Activated T-cell treated with anti-CD3 and anti-CD28 coated beads, Interleukin-2, amount 50 U/mL, for 24 hours (primary cell): ENCODE data around the gene TEX44.
"Not testable (repeated sequence)": the region's sequence is repeated elsewhere in the genome, so short reads cannot be mapped to it uniquely, and the experiment has no call there.

ENCODE experiments used
- DNase-seq: peaks from one replicate; pipeline ENCODE4 v3.0.0-alpha.2; 2020
- H3K27ac Mint-ChIP-seq: 2 replicates; pipeline ENCODE4 v1.8.0; 2020; ENCODE audit warnings: mild to moderate bottlenecking, mixed read lengths
- H3K27me3 Mint-ChIP-seq: 2 replicates; pipeline ENCODE4 v1.8.0; 2020; ENCODE audit warnings: mixed read lengths
- H3K36me3 Mint-ChIP-seq: 2 replicates; pipeline ENCODE4 v1.8.0; 2020; ENCODE audit warnings: low read depth, mixed read lengths
- H3K4me1 Mint-ChIP-seq: 2 replicates; pipeline ENCODE4 v1.8.0; 2020; ENCODE audit warnings: low read depth, mixed read lengths
- H3K4me3 Mint-ChIP-seq: 2 replicates; pipeline ENCODE4 v1.8.0; 2020; ENCODE audit warnings: mild to moderate bottlenecking, moderate library complexity, mixed read lengths
- H3K9me3 Mint-ChIP-seq: 2 replicates; pipeline ENCODE4 v1.8.0; 2020; ENCODE audit warnings: mixed read lengths

Gene TEX44

DNA sequence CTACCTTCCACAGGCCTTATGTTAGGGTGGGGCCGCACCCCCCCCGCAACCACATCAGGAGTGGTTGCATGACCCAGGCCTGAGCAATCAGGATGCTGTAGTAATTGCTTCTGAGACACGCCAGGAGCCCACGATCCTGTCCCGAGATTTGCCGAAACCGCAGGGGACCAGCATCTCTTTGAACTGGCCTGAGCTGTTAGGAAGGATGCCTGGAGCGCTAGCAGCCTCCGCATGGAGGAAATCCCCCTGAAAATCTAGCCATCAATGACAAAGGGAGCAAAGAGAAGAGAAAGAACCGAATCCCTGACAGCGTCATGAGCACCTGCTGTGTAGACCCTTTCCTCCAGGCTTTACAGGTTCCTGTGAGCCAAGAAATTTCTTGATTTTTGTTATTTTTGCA, 8.7 kb upstream of the TEX44 start:
- Mint-ChIP-seq H3K4me1 (no peaks in the 10 kb centered on the region), H3K4me3 (no peak overlapping the region), H3K36me3 (no peaks in the 10 kb centered on the region), H3K27ac (no peak overlapping the region), H3K27me3 (no peaks in the 10 kb centered on the region), H3K9me3 (no peaks in the 10 kb centered on the region)
- DNase-seq = no peak

GRCh38 chr2:231587744-231588143, 4.9 kb upstream of the TEX44 start:
- H3K4me1 Mint-ChIP-seq, H3K9me3 Mint-ChIP-seq: not testable (repeated sequence)

DNA sequence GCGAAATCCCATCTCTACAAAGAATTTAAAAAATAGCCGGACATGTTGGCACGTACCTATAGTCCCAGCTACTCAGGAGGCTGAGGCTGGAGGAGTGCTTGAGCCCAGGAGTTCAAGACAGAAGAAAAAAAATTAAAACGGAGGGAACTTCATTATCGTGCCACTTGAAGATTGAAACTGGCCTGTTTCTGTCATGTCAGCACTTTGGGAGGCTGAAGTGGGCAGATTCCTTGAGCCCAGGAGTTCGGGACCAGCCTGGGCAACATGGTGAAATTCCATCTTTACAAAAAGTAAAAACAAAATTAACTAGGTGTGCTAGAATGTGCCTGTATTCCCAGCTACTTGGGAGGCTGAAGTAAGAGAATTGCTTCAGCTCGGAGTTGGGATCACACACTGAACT, 3.0 kb upstream of the TEX44 start:
- Mint-ChIP-seq H3K27ac (no peak overlapping the region), H3K4me3 (no peak overlapping the region), H3K4me1 (no peaks in the 10 kb centered on the region), H3K36me3 (no peaks in the 10 kb centered on the region), H3K9me3 (no peaks in the 10 kb centered on the region), H3K27me3 (no peaks in the 10 kb centered on the region)
- no peak for DNase-seq

More at GRCh38 chr2:231587744-231588143, 4.9 kb upstream of the TEX44 start:
- DNase-seq, H3K27ac Mint-ChIP-seq, H3K27me3 Mint-ChIP-seq, H3K4me3 Mint-ChIP-seq, H3K36me3 Mint-ChIP-seq: not testable (repeated sequence)

DNA sequence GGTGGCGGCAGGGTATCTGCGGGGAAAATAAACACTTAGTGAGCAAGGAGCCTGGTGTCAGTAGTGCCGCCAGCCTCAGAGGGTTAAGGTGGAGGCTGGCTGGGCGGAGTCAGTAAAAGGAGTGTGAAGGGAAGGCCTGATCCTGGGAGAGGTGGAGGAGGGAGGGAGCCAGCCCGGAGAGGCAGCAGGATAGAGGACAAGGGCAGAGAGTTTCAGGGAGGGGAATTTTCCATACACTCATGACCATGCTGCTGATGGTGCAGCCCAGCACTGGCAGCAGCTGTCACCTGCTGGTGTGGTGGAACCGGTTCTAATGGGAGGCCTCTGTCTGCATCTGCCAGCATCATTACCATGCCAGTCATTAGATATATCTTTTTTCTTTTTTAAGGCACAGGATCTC, 2.0 kb upstream of the TEX44 start:
- H3K4me3 Mint-ChIP-seq = no peak overlapping the region
- no peaks in the 10 kb centered on the region for H3K36me3 Mint-ChIP-seq
- H3K27ac Mint-ChIP-seq = no peak overlapping the region
- H3K27me3 Mint-ChIP-seq = no peaks in the 10 kb centered on the region
- DNase-seq = no peak
- no peaks in the 10 kb centered on the region for H3K4me1 Mint-ChIP-seq
- H3K9me3 Mint-ChIP-seq = no peaks in the 10 kb centered on the region

DNA sequence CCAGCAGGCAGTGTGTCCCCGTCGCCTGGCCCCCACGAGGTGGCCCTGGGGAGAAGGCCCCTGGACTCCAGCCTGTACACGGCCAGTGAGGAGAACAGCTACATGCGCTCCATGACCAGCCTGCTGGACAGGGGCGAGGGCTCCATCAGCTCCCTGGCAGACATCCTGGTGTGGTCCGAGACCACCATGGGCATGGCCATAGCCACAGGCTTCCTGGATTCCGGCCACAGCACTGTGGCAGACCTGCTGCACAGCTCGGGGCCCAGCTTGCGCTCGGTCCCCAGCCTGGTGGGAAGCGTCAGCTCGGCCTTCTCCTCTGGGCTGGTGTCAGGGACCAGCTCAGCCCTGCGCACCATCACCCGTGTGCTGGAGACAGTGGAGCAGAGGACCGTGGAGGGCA, 1.0 kb downstream of the TEX44 start:
- Mint-ChIP-seq H3K9me3 (no peaks in the 10 kb centered on the region), H3K27ac (no peak overlapping the region), H3K4me3 (no peak overlapping the region), H3K27me3 (no peaks in the 10 kb centered on the region), H3K4me1 (no peaks in the 10 kb centered on the region), H3K36me3 (no peaks in the 10 kb centered on the region)
- no peak for DNase-seq

DNA sequence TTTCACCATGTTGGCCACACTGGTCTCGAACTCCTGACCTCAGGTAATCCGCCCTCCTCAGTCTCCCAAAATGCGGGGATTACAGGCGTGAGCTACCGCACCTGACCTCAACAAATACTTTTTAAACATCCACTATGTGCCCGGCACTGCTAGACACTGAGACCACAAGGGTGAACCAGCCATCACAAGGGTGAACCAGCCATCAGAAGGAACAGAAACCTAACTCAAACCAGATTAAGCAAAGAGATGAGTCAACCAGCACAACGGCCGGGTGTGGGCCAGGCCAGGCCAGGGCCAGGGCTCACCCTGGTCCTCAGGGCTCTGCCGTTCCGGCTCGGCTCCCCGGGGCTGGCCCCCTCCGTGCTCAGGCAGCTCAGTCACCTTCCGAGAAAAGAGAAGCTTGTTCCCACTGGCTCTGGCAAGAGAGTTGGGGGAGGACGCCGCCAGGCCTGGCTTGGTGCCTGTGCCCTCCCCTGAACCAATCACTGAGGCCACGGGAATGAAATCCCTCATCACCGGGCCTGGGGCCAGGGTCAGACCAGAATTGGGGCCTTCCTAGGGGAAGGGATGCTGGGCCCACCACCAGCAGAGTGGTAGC, 4.4 kb downstream of the TEX44 start:
- no peak for DNase-seq
- Mint-ChIP-seq H3K27me3 (no peaks in the 10 kb centered on the region), H3K4me1 (no peaks in the 10 kb centered on the region), H3K27ac (no peak overlapping the region), H3K4me3 (no peak overlapping the region), H3K36me3 (no peaks in the 10 kb centered on the region), H3K9me3 (no peaks in the 10 kb centered on the region)

GRCh38 chr2:231597627-231598026, 5.0 kb downstream of the TEX44 start:
- no peaks in the 10 kb centered on the region for H3K27me3 Mint-ChIP-seq
- H3K4me3 Mint-ChIP-seq = no peak overlapping the region
- no peaks in the 10 kb centered on the region for H3K4me1 Mint-ChIP-seq
- no peak for DNase-seq
- H3K27ac Mint-ChIP-seq = no peak overlapping the region
- no peaks in the 10 kb centered on the region for H3K36me3 Mint-ChIP-seq
- no peaks in the 10 kb centered on the region for H3K9me3 Mint-ChIP-seq

DNA sequence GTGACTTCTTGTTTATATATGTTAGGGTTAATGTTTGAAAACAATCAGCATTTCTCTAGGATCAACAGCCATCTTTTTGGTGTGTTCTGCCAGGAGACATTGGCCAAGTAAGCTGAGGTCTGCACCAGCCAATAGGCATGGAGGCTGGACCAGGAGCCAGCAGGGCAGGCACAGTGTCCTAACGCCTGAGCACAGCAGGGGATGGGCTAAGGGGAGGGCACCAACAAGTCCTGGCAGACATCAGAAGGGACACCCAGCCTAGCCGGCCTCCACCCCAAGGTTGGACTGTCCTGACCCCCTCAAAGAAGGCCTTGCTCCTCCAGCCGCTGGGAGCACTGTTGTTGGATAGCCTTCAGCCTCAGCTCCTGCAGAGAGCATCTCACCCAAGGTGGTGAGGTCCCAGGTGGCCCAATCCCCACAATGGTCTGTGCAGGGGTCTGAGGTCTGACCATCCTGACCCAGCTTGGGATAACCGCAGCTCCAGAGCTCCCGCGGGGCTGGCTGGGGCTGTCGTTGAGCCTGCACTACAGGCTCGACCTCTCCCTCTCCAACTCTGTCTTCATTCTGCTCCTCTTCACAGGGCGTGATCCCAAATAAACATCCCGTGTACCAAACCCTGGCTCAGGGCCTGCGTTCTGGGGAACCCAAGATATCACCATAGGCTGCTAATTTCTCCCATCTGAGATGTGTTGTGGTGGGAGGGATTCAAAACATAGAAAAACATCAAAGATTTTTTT, 8.1 kb downstream of the TEX44 start:
- Mint-ChIP-seq H3K4me1 (peaks cover 13% of the 10 kb centered on the region), H3K4me3 (no peak overlapping the region), H3K27ac (no peak overlapping the region), H3K9me3 (no peaks in the 10 kb centered on the region), H3K27me3 (no peaks in the 10 kb centered on the region), H3K36me3 (no peaks in the 10 kb centered on the region)
- no peak for DNase-seq

DNA sequence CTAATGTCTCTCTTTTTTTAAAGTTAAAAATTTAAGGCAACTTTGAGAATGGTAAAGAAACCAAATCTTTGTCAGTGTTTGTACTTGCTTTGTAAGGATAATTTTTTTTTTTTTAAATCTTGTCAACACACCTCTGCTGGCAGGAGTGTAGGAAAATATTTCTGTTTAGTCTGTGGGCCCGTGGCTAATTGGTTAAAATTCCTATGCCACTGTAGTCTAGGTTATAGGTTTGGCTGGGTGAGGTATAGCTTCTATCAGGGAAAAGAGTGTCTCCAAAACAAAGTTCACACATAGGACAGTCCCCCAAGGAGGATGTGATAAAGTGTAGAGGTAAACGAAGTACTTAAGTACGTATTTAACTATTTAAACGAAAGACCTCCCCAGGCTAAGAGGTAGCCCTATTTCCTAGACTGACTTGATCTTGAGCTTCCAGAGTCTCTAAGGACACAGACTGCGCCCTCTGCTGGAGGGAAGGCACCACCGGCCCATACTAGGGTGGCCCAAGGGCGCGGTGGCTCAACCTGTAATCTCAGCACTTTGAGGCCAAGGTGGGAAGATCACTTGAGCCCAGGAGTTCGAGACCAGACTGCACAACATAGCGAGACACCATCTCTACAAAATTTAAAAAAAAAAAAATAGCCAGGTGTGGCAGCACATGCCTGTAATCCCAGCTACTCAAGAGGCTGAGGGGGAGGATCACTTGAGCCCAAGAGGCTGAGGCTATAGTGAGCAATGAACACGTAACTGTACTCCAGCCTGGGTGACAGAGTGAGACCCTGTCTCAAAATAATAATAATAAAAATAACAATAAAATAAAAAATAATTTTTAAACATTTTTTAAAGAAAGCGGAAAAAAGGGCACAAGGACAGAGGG, 8.9 kb downstream of the TEX44 start:
- Mint-ChIP-seq H3K27ac (no peak overlapping the region), H3K4me3 (no peak overlapping the region), H3K4me1 (peaks cover 13% of the 10 kb centered on the region), H3K27me3 (no peaks in the 10 kb centered on the region), H3K36me3 (no peaks in the 10 kb centered on the region), H3K9me3 (no peaks in the 10 kb centered on the region)
- DNase-seq = peak; percentile 83

GRCh38 chr2:231602859-231603467, 10.3 kb downstream of the TEX44 start:
- Mint-ChIP-seq H3K27me3 (no peaks in the 10 kb centered on the region), H3K27ac (no peak overlapping the region), H3K9me3 (no peaks in the 10 kb centered on the region), H3K4me1 (peaks cover 13% of the 10 kb centered on the region), H3K36me3 (no peaks in the 10 kb centered on the region), H3K4me3 (no peak overlapping the region)
- no peak for DNase-seq

DNA sequence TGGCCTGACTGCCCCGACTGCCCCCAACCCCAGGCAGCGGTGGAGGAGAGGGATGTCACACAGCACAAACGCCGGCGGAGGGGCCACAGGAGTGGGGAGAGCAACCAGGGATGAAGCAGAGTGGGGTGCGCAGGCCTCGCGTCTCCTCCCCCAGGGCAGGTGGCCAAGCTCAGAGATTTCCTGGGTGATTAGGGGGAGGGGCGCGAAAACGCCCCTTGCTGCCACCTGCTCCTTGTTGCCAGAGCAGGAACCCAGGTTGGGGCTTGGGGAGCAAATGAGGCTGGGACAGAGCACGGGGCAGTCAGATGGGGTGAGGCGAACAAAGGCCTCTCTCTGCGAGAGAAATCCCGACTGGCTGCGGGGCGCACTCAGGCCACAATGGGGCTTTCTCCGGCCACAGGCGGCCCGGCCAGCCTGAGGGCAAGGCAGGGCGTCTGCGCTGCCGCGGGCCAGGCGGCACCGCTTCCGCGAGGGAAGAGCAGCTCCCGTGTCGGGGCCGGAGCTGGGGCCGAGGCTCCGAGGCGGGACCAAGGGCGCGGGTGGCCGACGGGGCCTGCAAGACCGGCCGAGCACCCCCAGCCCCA, 11.5 kb downstream of the TEX44 start:
- peaks cover 13% of the 10 kb centered on the region for H3K4me1 Mint-ChIP-seq
- DNase-seq = no peak
- no peaks in the 10 kb centered on the region for H3K36me3 Mint-ChIP-seq
- no peaks in the 10 kb centered on the region for H3K27me3 Mint-ChIP-seq
- no peak overlapping the region for H3K27ac Mint-ChIP-seq
- H3K9me3 Mint-ChIP-seq = no peaks in the 10 kb centered on the region
- H3K4me3 Mint-ChIP-seq = peak overlapping the region; percentile 46

DNA sequence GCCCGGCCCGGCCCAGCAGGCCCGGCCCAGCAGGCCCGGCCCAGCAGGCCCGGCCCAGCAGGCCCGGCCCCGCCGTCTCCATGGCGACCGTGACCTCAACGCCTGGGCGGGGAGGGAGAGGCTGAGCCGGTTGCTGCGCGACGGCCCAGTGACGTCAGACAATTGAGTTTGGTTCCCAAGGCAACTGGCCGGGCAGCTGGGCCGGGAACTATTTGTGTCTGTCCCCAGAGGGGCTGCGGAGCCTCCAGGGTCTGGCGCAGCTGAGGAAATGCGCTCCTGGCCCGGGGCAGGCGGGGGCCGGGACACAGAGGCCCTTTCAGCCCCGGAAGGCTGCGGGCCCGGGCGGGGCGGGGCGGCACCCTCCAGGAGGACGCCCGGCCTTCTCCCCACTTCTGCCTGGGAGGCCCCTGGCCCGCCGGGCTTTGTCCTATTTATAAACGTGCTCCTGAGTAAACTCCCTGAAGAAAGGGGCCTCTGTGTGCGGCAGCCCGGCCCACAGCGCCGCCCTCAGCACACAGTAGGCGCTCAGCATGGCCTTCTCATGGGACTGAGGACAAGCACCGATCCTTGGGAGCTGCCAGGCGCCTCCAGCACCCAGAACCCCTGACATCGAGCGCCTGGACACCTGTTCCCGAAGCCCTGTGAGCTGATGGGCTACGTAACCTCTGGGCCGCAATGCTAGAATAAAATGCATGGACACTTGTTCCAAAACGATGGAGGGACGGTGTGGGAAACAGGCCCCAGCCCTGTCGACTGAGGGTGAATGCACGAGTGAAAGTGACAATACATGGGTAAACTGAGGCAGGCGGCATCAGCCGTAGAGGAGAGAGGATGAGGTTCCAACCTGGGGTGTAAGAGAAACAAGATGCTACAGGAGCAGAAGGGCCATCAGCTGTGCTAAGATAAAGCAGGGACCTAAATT, 12.3 kb downstream of the TEX44 start:
- Mint-ChIP-seq H3K9me3 (no peaks in the 10 kb centered on the region), H3K4me3 (peak overlapping the region; percentile 64), H3K27ac (peak overlapping the region; percentile 64), H3K36me3 (no peaks in the 10 kb centered on the region), H3K4me1 (peaks cover 13% of the 10 kb centered on the region), H3K27me3 (no peaks in the 10 kb centered on the region)
- peak; percentile 94 for DNase-seq

GRCh38 chr2:231605607-231606091, 13.0 kb downstream of the TEX44 start:
- DNase-seq = no peak

More at GRCh38 chr2:231605607-231606091, 13.0 kb downstream of the TEX44 start:
- Mint-ChIP-seq H3K4me3 (peak overlapping the region; percentile 33), H3K36me3 (no peaks in the 10 kb centered on the region), H3K4me1 (peaks cover 16% of the 10 kb centered on the region), H3K27me3 (no peaks in the 10 kb centered on the region), H3K27ac (no peak overlapping the region), H3K9me3 (no peaks in the 10 kb centered on the region)
